T-helper 17 cell (primary cell): ENCODE results near the gene SHISA2. TPM values are rescaled to one million over a fixed set of nuclear protein-coding genes. Genes with fewer than 3 reads are reported as not detected.

Experiments used
- ATAC-seq: fragments of 150-1000 bp; cut with Tn5 transposase; 2 replicates; pipeline ENCODE4 v1.10.0; 2021; ENCODE audit warnings: mild to moderate bottlenecking, moderate library complexity
- DNase-seq, 3 donors: peaks; one replicate each; pipeline versions ENCODE4 v3.0.0 to v3.0.0-alpha.2; 2020 to 2021
- H3K9me3 ChIP-seq: one replicate; pipeline ENCODE4 v1.7.0; 2013; ENCODE audit warnings: low read length, mild to moderate bottlenecking; ENCODE audit not compliant: control insufficient read depth, poor library complexity, severe bottlenecking
- H3K27ac Mint-ChIP-seq: one replicate; pipeline ENCODE4 v1.8.0; 2022; ENCODE audit warnings: mild to moderate bottlenecking, moderate library complexity, mixed read lengths
- H3K27me3 Mint-ChIP-seq: one replicate; pipeline ENCODE4 v1.8.0; 2022; ENCODE audit warnings: mixed read lengths
- H3K36me3 Mint-ChIP-seq: one replicate; pipeline ENCODE4 v1.8.0; 2022; ENCODE audit warnings: low read depth, mixed read lengths
- H3K4me1 Mint-ChIP-seq: one replicate; pipeline ENCODE4 v1.8.0; 2022; ENCODE audit warnings: mild to moderate bottlenecking, mixed read lengths
- H3K4me3 Mint-ChIP-seq: one replicate; pipeline ENCODE4 v1.8.0; 2022; ENCODE audit warnings: mild to moderate bottlenecking, moderate library complexity, mixed read lengths
- total RNA-seq, 4 donors: library from RNA in 2 of 4; stranded (reverse) in 2 of 4; gene quantifications; one replicate each; pipeline ENCODE4 v1.2.3 and lab custom pipeline; 2022 to 2026

Gene SHISA2
- total RNA-seq, 2 donors from 2014 or later, result 0.37 to 0.62 TPM

- no peak overlapping the region for H3K4me3 Mint-ChIP-seq
- DNase-seq (no peak), ATAC-seq (no peak)
- H3K4me1 Mint-ChIP-seq, result no peaks in the 10 kb centered on the region
- H3K27ac Mint-ChIP-seq, result no peak overlapping the region
- peaks cover 6% of the 10 kb centered on the region for H3K27me3 Mint-ChIP-seq
- H3K36me3 Mint-ChIP-seq, result no peaks in the 10 kb centered on the region
- peaks cover 6% of the 10 kb centered on the region for H3K9me3 ChIP-seq
Measured at GRCh38 chr13:26007261-26008125, 44.3 kb downstream of the SHISA2 start.

Other genes with a start within 250 kb of the SHISA2 start
- gene RNF6, start 170.3 kb upstream of the SHISA2 start, total RNA-seq, result 10 to 100 TPM; 39.1 to 44.3 TPM
- gene CDK8, start 202.1 kb upstream of the SHISA2 start, total RNA-seq, result 10 to 100 TPM in 1 of 2 donors, 1 to 10 TPM in 1; 9.1 to 11.3 TPM